G401.6 (cell line): ENCODE data around the gene FRMPD3.

Experiments used
- FAIRE-seq: peaks from 2 replicates; lab custom pipeline; 2012; peaks lifted over from hg19 to GRCh38; lab: Jason Lieb, UNC

Gene FRMPD3

GRCh38 chrX:107482046-107482445, 32.6 kb downstream of the FRMPD3 start:
- FAIRE-seq, result no peak

- FAIRE-seq, result no peak
These were observed 34.7 kb downstream of the FRMPD3 start for GRCh38 chrX:107484002-107484726.

- no peak for FAIRE-seq
These were observed 35.6 kb downstream of the FRMPD3 start for GRCh38 chrX:107485013-107485412.

GRCh38 chrX:107493141-107493540, 43.7 kb downstream of the FRMPD3 start:
- no peak for FAIRE-seq

- no peak for FAIRE-seq
These were observed 47.3 kb downstream of the FRMPD3 start for GRCh38 chrX:107496786-107497185.
